ENCODE measurements around the gene HORMAD2. TPM values are rescaled to one million over a fixed set of nuclear protein-coding genes. Genes with fewer than 3 reads are reported as not detected.

HORMAD2 gene
- total RNA-seq, 1 donor from 2014 or later = not detected

DNA sequence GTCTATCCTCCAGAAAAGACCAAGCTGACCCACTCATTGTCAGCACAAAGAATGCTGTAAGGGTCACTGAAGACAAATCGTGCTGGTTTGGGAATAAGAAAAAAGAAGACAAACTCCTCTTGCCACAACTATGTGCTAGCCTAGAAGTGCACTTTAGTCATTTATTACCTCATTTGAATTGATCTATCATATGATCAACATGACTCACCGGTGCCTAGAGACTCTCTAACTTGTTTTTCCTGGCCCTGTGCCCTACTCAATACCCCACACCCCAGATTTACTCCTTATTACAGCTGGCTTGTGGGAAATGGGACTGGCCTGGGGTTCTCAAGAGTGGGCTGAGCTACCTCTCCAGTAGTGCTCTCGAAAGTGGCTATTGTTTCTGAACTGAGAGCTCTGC, 35.9 kb upstream of the HORMAD2 start:
- no peak overlapping the region for H3K27ac ChIP-seq
- DNase-seq (no peak), ATAC-seq (peak; percentile 66)
- no peaks in the 10 kb centered on the region for H3K36me3 ChIP-seq
- no peaks in the 10 kb centered on the region for H3K27me3 ChIP-seq
- H3K9me3 ChIP-seq = no peaks in the 10 kb centered on the region
- TF ChIP-seq CTCF (IDR thresholded peaks at IDR 0.05) = no peak
- H3K4me3 ChIP-seq = no peak overlapping the region
- no peaks in the 10 kb centered on the region for H3K4me1 ChIP-seq
- intact Hi-C loops (cut with DNase I) = no loop called here

DNA sequence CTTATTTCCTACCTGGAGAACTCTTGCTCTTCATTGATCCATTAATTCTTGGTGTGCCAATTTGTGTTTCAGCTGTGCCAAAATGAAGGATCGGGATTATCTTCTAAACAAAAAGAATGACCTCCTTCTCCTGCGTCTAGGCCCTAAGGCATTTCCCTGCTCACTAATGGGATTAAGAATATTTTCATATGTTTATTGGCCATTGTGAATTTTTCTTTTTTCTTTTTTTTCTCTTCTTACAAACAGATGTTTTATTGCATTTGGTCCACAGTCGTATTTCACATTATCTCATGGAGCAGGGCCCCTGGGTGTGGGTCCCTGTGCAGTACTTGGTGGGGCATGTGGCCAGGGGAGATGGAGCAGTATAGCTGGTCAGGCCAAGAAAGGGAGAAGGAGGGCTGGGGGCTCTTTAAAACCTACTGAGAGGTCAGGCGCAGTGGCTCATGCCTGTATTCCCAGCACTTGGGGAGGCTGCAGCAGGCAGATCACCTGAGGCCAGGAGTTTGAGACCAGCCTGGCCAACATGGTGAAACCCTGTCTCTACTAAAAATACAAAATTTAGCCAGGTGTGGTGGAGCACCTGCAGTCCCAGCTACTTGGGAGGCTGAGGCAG, 35.3 kb upstream of the HORMAD2 start:
- no peak overlapping the region for H3K27ac ChIP-seq
- DNase-seq (no peak), ATAC-seq (no peak)
- no peaks in the 10 kb centered on the region for H3K36me3 ChIP-seq
- no peaks in the 10 kb centered on the region for H3K4me1 ChIP-seq
- no peaks in the 10 kb centered on the region for H3K9me3 ChIP-seq
- H3K27me3 ChIP-seq = no peaks in the 10 kb centered on the region
- H3K4me3 ChIP-seq = no peak overlapping the region
- TF ChIP-seq CTCF (IDR thresholded peaks at IDR 0.05) = no peak
- intact Hi-C loops (cut with DNase I) = no loop called here

GRCh38 chr22:30045494-30045887, 34.8 kb upstream of the HORMAD2 start:
- Histone ChIP-seq H3K36me3 (no peaks in the 10 kb centered on the region), H3K9me3 (no peaks in the 10 kb centered on the region), H3K27ac (no peak overlapping the region), H3K4me3 (no peak overlapping the region), H3K27me3 (no peaks in the 10 kb centered on the region), H3K4me1 (no peaks in the 10 kb centered on the region)
- DNase-seq = no peak
- ATAC-seq = no peak
- intact Hi-C loops (cut with DNase I) = no loop called here
- no peak for TF ChIP-seq CTCF (IDR thresholded peaks at IDR 0.05)

DNA sequence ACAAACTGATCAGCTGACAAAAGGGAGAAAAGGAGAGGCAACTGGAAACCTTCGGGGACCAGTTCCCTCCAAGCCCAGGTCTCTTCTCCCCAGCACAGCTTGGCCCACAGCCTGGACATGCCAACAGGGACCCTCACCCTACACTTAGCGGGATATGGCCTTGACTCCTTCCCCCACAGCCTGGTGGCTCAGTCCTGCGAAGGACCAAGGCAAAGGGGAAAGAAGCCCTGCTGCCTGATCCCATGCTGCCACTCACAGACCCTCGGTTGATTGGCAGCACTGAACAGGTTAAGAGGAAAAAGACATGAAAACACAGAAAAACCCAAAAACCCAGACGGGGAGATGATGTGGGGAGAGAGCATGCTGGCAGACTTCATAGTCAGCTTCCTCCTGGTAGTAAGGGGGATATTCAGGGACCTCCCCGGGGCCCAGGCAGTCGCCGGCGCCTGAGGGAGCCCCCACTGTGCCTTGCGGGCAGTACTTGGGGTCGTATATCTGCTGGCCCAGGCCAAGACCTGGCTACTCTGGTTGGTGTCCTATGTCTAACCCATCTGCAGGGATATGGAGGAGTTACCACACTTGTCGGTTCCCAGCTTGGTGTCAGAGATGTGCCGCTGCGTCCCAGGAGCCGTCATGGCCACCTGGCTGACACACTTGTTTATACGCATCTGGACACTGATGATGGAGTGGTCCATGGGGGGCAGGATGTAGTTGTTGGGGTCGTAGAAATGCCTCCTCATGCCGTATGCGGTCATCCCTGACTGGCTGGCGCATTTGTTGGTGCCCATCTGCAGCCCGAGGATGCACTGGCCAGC, 34.2 kb upstream of the HORMAD2 start:
- Histone ChIP-seq H3K27ac (no peak overlapping the region), H3K36me3 (no peaks in the 10 kb centered on the region), H3K9me3 (no peaks in the 10 kb centered on the region), H3K4me3 (no peak overlapping the region), H3K27me3 (no peaks in the 10 kb centered on the region), H3K4me1 (no peaks in the 10 kb centered on the region)
- no peak for ATAC-seq
- no peak for TF ChIP-seq CTCF (IDR thresholded peaks at IDR 0.05)
- intact Hi-C loops (cut with DNase I) = no loop called here
- DNase-seq = no peak

- H3K4me3 ChIP-seq = no peak overlapping the region
- H3K9me3 ChIP-seq = no peaks in the 10 kb centered on the region
- no peaks in the 10 kb centered on the region for H3K27me3 ChIP-seq
- intact Hi-C loops (cut with DNase I) = no loop called here
- no peaks in the 10 kb centered on the region for H3K4me1 ChIP-seq
- H3K36me3 ChIP-seq = no peaks in the 10 kb centered on the region
- no peak for TF ChIP-seq CTCF (IDR thresholded peaks at IDR 0.05)
- DNase-seq = no peak
- no peak for ATAC-seq
- no peak overlapping the region for H3K27ac ChIP-seq
Observed at GRCh38 chr22:30046716-30047363, 33.4 kb upstream of the HORMAD2 start.

Data from upper lobe of right lung (tissue), 1 donor.